ENCODE data around the gene SAFB.

DNA sequence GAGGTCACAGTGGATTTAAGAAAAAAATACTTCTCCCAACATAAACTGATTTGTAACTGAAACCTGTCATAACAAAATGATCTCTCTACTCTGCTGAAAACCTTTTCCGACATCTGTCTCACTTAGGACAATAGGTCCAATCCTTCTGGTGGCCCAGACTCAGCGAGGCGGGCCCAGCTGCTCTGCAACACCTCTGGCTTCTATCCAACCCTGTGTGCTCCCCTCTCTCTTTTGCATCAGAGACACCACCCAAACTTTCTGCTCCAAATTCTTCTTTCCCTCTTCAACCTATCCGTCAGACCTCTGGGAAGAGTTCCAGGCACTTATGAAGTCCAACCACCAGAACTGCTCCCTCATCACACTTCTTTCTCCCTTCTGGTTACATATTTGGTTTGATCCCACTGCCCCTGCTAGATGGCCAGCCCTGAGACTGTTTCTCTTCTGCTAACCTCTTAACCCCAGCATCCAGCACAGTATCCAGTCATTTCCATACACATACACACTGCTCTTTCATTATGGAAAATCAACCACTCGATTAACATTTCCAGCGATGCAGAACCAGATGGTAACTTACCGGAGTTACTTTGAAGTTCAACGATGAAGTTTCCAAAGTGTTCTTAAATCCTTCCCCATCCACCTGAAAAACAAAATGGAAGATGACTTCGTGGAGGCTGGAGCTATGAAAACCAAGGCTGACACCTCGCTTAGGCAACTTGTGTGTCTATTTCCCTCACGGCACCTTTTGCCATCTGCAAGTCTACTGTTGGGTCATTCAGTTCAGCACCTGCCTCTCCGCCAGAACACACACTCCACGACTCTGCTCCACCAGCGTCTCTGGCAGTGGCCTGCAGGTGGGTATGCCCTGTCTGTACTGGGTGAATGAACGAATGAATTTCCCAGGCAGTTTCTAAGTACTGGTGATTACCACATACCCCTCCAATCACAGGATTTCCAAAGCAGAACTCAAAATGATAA, 9.7 kb upstream of the SAFB start:
- TF ChIP-seq BACH2 (CRISPR knock-in tag; IDR thresholded peaks at IDR 0.05; ENCODE audit: borderline replicate concordance), result no peak
- TF ChIP-seq, protein P1, sequence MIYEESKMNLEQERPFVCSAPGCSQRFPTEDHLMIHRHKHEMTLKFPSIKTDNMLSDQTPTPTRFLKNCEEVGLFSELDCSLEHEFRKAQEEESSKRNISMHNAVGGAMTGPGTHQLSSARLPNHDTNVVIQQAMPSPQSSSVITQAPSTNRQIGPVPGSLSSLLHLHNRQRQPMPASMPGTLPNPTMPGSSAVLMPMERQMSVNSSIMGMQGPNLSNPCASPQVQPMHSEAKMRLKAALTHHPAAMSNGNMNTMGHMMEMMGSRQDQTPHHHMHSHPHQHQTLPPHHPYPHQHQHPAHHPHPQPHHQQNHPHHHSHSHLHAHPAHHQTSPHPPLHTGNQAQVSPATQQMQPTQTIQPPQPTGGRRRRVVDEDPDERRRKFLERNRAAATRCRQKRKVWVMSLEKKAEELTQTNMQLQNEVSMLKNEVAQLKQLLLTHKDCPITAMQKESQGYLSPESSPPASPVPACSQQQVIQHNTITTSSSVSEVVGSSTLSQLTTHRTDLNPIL (CRISPR knock-in tag; IDR thresholded peaks at IDR 0.05; ENCODE audit: low read depth), result no peak
- no peak for TF ChIP-seq ZC3H10 (CRISPR knock-in tag; IDR thresholded peaks at IDR 0.05)
- TF ChIP-seq OSR1 (CRISPR knock-in tag; IDR thresholded peaks at IDR 0.05), result no peak
- no peak for TF ChIP-seq ZFP30 (CRISPR knock-in tag; IDR thresholded peaks at IDR 0.05)
- no peak for TF ChIP-seq ARNTL (CRISPR knock-in tag; IDR thresholded peaks at IDR 0.05; ENCODE audit: borderline replicate concordance, low read depth)
- TF ChIP-seq, protein P2, sequence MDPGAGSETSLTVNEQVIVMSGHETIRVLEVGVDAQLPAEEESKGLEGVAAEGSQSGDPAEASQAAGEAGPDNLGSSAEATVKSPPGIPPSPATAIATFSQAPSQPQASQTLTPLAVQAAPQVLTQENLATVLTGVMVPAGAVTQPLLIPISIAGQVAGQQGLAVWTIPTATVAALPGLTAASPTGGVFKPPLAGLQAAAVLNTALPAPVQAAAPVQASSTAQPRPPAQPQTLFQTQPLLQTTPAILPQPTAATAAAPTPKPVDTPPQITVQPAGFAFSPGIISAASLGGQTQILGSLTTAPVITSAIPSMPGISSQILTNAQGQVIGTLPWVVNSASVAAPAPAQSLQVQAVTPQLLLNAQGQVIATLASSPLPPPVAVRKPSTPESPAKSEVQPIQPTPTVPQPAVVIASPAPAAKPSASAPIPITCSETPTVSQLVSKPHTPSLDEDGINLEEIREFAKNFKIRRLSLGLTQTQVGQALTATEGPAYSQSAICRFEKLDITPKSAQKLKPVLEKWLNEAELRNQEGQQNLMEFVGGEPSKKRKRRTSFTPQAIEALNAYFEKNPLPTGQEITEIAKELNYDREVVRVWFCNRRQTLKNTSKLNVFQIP (CRISPR knock-in tag; IDR thresholded peaks at IDR 0.05; ENCODE audit: borderline replicate concordance, low read depth), result no peak
- TF ChIP-seq, protein P3, sequence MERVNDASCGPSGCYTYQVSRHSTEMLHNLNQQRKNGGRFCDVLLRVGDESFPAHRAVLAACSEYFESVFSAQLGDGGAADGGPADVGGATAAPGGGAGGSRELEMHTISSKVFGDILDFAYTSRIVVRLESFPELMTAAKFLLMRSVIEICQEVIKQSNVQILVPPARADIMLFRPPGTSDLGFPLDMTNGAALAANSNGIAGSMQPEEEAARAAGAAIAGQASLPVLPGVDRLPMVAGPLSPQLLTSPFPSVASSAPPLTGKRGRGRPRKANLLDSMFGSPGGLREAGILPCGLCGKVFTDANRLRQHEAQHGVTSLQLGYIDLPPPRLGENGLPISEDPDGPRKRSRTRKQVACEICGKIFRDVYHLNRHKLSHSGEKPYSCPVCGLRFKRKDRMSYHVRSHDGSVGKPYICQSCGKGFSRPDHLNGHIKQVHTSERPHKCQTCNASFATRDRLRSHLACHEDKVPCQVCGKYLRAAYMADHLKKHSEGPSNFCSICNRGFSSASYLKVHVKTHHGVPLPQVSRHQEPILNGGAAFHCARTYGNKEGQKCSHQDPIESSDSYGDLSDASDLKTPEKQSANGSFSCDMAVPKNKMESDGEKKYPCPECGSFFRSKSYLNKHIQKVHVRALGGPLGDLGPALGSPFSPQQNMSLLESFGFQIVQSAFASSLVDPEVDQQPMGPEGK (CRISPR knock-in tag; IDR thresholded peaks at IDR 0.05; ENCODE audit: borderline replicate concordance), result no peak
- TF ChIP-seq PPARA (CRISPR knock-in tag; IDR thresholded peaks at IDR 0.05; ENCODE audit: borderline replicate concordance), result no peak
